ENCODE results near the gene BICD2. TPM values are rescaled to one million over a fixed set of nuclear protein-coding genes. Genes with fewer than 3 reads are reported as not detected.

Gene BICD2
- total RNA-seq, 1 donor from 2014 or later: 29.1 TPM

DNA sequence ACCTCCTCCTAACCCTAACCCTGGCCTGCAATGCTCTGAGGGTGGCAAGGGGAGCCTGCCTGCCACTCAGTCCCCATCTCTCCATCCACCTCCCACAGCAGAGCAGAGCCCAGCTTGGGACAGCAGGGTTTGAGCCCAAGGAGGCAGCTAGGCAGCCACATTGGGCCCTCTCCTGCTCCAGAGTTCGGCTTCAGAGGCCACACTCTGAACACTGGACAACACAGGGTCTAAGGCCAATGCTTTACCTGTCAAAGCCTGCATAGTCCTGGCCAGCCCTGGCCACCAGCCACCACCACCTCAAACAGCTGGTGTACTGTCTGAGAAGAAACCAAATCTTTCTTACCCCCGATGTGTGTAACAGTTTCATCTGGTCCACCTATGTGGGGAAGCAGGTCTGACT is 5.2 kb downstream of the BICD2 start:
- H3K9me3 ChIP-seq: no peaks in the 10 kb centered on the region
- H3K36me3 ChIP-seq: no peaks in the 10 kb centered on the region
- TF ChIP-seq, protein P1, sequence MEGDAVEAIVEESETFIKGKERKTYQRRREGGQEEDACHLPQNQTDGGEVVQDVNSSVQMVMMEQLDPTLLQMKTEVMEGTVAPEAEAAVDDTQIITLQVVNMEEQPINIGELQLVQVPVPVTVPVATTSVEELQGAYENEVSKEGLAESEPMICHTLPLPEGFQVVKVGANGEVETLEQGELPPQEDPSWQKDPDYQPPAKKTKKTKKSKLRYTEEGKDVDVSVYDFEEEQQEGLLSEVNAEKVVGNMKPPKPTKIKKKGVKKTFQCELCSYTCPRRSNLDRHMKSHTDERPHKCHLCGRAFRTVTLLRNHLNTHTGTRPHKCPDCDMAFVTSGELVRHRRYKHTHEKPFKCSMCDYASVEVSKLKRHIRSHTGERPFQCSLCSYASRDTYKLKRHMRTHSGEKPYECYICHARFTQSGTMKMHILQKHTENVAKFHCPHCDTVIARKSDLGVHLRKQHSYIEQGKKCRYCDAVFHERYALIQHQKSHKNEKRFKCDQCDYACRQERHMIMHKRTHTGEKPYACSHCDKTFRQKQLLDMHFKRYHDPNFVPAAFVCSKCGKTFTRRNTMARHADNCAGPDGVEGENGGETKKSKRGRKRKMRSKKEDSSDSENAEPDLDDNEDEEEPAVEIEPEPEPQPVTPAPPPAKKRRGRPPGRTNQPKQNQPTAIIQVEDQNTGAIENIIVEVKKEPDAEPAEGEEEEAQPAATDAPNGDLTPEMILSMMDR (IDR thresholded peaks at IDR 0.05): no peak
- intact Hi-C loops (cut with DNase I): no loop called here
- H3K27me3 ChIP-seq: no peaks in the 10 kb centered on the region
- peaks cover 10 to 35% of the 10 kb centered on the region in 2 donors for H3K4me1 ChIP-seq
- DNase-seq (ENCODE audit: low spot score in 2 of 2): peak in 1 of 2 donors; percentile 58
- no peak overlapping the region for H3K27ac ChIP-seq
- no peak overlapping the region for H3K4me3 ChIP-seq

DNA sequence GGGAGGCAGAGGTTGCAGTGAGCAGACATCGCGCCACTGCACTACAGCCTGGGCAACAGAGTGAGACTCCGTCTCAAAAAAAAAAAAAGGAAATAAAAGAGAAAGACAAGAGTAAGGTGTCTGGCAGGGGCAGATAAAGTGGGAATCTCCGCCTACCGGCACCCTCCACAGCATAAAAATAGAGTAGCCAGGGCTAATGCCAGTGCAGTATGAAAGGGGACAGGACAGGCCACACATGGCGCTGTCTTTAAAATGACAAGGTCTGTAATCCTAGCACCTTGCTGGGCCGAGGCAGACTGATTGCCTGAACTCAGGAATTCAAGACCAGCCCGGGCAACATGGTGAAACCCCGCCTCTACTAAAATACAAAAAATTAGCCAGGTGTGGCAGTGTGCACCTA is 7.8 kb downstream of the BICD2 start:
- Histone ChIP-seq H3K27me3 (no peaks in the 10 kb centered on the region), H3K4me3 (no peak overlapping the region), H3K9me3 (no peaks in the 10 kb centered on the region), H3K36me3 (no peaks in the 10 kb centered on the region), H3K27ac (no peak overlapping the region), H3K4me1 (peaks cover 0 to 19% of the 10 kb centered on the region in 2 donors)
- no peak for DNase-seq (ENCODE audit: low spot score in 2 of 2)
- intact Hi-C loops (cut with DNase I): no loop called here
- TF ChIP-seq, protein P1 (IDR thresholded peaks at IDR 0.05): no peak

DNA sequence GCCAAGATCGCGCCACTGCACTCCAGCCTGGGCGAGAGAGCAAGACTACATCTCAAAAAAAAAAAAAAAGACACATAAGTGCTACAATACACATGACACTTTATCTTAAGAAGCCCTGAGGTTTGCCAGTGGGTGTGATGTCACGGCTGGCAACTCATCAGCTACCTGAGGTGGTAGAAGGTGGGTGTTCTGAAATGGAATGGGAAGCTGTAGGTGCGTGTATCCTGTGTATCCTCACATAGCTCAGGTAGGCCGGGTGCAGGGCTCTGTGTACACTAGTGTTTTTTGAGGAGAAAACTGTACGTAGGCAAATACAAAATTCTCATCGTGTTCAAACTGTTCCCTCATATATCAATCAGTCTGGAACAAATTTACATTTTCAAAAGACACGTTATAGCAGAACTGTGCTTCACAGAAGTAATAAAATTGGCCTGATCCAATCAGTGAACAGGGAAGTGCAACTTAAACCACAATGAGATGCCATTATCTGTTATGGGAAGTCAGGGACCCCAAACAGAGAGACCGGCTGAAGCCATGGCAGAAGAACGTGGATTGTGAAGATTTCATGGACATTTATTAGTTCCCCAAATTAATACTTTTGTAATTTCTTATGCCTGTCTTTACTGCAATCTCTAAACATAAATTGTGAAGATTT is 10.4 kb downstream of the BICD2 start:
- H3K27me3 ChIP-seq: no peaks in the 10 kb centered on the region
- no peaks in the 10 kb centered on the region for H3K9me3 ChIP-seq
- TF ChIP-seq, protein P1 (IDR thresholded peaks at IDR 0.05): no peak
- no peak overlapping the region for H3K27ac ChIP-seq
- peaks cover 6 to 13% of the 10 kb centered on the region in 2 donors for H3K4me1 ChIP-seq
- no peak overlapping the region for H3K4me3 ChIP-seq
- intact Hi-C loops (cut with DNase I): no loop called here
- DNase-seq (ENCODE audit: low spot score in 2 of 2): no peak
- H3K36me3 ChIP-seq: no peaks in the 10 kb centered on the region

DNA sequence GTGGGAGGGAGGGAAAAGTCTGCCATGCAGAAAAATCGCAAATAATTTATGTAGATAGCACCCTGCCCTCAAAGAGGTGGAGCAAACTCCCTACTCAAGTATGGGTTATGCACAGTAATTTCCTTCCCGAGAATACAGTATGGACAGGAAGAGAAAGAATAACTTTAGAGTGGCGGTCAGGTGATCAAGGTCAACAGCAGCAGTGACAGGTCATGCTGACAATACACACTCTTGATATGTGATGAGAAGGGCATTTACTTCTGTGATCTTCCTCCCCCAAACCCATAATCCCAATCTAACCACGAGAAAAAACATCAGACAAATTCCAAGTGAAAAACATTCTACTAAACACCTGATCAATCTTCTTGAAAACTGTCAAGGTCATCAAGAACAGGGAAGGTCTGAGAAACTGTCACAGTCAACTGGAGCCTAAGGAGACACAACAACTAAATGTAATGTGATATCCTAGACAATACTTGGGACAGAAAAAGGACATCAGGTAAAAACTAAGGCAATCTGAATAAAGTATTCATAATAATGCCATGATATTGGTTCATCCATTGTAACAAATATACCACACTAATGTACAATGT is 11.7 kb downstream of the BICD2 start:
- intact Hi-C loops (cut with DNase I): no loop called here
- no peak for DNase-seq (ENCODE audit: low spot score in 2 of 2)
- no peak overlapping the region for H3K27ac ChIP-seq
- no peaks in the 10 kb centered on the region for H3K27me3 ChIP-seq
- H3K9me3 ChIP-seq: no peaks in the 10 kb centered on the region
- peaks cover 10 to 18% of the 10 kb centered on the region in 2 donors for H3K4me1 ChIP-seq
- no peaks in the 10 kb centered on the region for H3K36me3 ChIP-seq
- TF ChIP-seq, protein P1 (IDR thresholded peaks at IDR 0.05): no peak
- no peak overlapping the region for H3K4me3 ChIP-seq

DNA sequence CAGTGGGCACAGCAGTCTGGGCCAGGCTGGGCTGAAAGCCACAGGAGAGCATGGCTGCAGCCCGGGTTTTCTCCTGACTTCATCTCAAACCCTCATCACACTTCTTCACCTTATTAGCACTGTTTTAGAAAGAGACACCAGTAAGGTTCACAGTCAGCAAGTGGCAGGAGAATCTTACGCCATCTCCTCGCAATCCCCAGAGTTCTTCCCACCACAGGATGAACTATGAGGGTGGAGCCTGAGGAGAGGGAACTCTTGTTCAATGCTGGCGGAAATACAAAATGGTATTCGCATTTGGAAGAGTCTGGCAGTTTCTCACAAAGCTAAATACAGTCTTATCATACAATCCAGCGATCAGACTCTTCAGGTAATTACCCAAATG is 14.7 kb downstream of the BICD2 start:
- TF ChIP-seq, protein P1 (IDR thresholded peaks at IDR 0.05): no peak
- no peak for DNase-seq (ENCODE audit: low spot score in 2 of 2)
- Histone ChIP-seq H3K4me1 (peaks cover 10 to 25% of the 10 kb centered on the region in 2 donors), H3K9me3 (no peaks in the 10 kb centered on the region), H3K4me3 (no peak overlapping the region), H3K36me3 (no peaks in the 10 kb centered on the region), H3K27ac (no peak overlapping the region), H3K27me3 (no peaks in the 10 kb centered on the region)
- intact Hi-C loops (cut with DNase I): no loop called here

Data from ascending aorta (tissue), 2 donors.